Karpas-422 (cell line): ENCODE data around the gene SYNE3. TPM values are rescaled to one million over a fixed set of nuclear protein-coding genes. Genes with fewer than 3 reads are reported as not detected.

Experiments used
- DNase-seq: peaks from one replicate; pipeline ENCODE4 v3.0.0-alpha.2; 2015
- H2AFZ ChIP-seq: fragments of 200-600 bp; sonication (generic); 2 replicates; pipeline ENCODE4 v1.6.1; 2014; ENCODE audit warnings: antibody characterized with exemption, low read length, mixed read lengths
- H3K27ac ChIP-seq: fragments of 200-600 bp; sonication (generic); 2 replicates; pipeline ENCODE4 v1.5.1; 2014; ENCODE audit warnings: mild to moderate bottlenecking, low read length, moderate library complexity
- H3K27me3 ChIP-seq: fragments of 200-600 bp; sonication (generic); 2 replicates; pipeline ENCODE4 v1.6.1; 2014; ENCODE audit warnings: low read length, mixed read lengths
- H3K36me3 ChIP-seq: fragments of 200-600 bp; sonication (generic); 2 replicates; pipeline ENCODE4 v1.6.1; 2014; ENCODE audit warnings: low read length, mixed read lengths; ENCODE audit not compliant: insufficient read depth
- H3K4me1 ChIP-seq: fragments of 200-600 bp; sonication (generic); 2 replicates; pipeline ENCODE4 v1.6.1; 2014; ENCODE audit warnings: mild to moderate bottlenecking, low read length, mixed read lengths
- H3K4me2 ChIP-seq: fragments of 200-600 bp; sonication (generic); 2 replicates; pipeline ENCODE4 v1.6.1; 2014; ENCODE audit warnings: low read length, low read depth, mild to moderate bottlenecking; ENCODE audit not compliant: poor library complexity, severe bottlenecking
- H3K4me3 ChIP-seq: fragments of 200-600 bp; sonication (generic); 2 replicates; pipeline ENCODE4 v1.5.1; 2014; ENCODE audit warnings: mild to moderate bottlenecking, antibody characterized with exemption, low read length, mixed read lengths
- H3K79me2 ChIP-seq: fragments of 200-600 bp; sonication (generic); 2 replicates; pipeline ENCODE4 v1.6.1; 2014; ENCODE audit warnings: mild to moderate bottlenecking, low read length, mixed read lengths
- H3K9ac ChIP-seq: fragments of 200-600 bp; sonication (generic); 2 replicates; pipeline ENCODE4 v1.6.0; 2014; ENCODE audit warnings: low read length
- H3K9me2 ChIP-seq: fragments of 200-600 bp; sonication (generic), shearing (Covaris generic); replicated peaks from 2 replicates; pipeline ENCODE4 v1.6.0; 2014; ENCODE audit warnings: mild to moderate bottlenecking, low read length, moderate library complexity; ENCODE audit not compliant: insufficient read depth
- H3K9me3 ChIP-seq: fragments of 300-700, 200-600 bp; sonication (generic); 2 replicates; pipeline ENCODE4 v1.6.1; 2014; ENCODE audit warnings: low read length, mixed read lengths
- H4K20me1 ChIP-seq: fragments of 200-600 bp; sonication (generic); 2 replicates; pipeline ENCODE4 v1.6.1; 2014; ENCODE audit warnings: mild to moderate bottlenecking, antibody characterized with exemption, low read length, low read depth; ENCODE audit not compliant: insufficient read depth
- total RNA-seq: library from RNA; depleted of rRNA; stranded (reverse); fragments of >200 nt; shearing (Covaris generic); gene quantifications from 2 replicates; pipeline ENCODE4 v1.2.3, GENCODE V29; 2014; ENCODE audit warnings: low replicate concordance

The SYNE3 gene
- total RNA-seq, 1 experiment from 2014 or later: 1.8 TPM

DNA sequence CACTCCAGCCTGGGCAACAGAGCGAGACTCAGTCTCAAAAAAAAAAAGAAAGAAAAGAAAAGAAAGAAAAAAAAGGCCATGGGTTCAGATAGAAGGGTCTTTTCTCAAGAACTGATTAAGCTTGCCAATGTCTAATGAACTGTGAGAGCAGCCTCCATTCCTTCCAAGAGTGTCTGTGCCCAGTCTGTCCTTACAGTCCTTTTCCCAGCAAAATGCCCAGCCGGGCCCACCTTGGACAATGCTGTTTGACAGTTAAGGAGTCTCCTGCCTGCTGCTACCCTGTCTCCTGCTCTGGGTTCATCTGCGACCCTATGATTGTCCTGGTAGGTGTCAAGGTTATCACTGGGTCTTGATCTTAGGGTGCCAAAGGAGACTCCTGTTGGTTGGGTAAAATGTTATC, 21.4 kb downstream of the SYNE3 start:
- no peak overlapping the region for H3K4me2 ChIP-seq

DNA sequence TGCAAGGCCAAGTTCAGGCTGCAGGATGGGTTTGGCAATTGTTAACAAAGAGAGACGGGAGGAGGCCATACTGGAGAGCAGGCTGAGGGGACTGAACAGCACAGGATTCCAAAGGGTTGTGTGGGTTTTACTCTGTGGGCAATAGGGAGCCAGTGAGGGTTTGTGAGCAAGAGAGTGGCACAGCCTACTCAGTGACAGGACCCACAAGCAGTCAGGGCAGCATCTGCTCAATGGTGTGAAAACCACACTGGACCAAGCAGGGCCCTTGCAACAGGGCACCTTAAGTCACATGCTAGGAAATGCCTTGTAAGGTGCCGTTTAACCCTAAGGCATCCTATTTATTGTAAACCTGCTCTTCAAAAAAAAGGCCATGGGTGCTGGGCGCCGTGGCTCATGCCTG, 22.0 kb downstream of the SYNE3 start:
- Histone ChIP-seq H3K36me3 (no peaks in the 10 kb centered on the region), H2AFZ (no peak overlapping the region), H4K20me1 (no peaks in the 10 kb centered on the region), H3K4me3 (no peak overlapping the region), H3K79me2 (no peaks in the 10 kb centered on the region), H3K9me3 (no peaks in the 10 kb centered on the region), H3K27me3 (no peaks in the 10 kb centered on the region), H3K9me2 (no peaks in the 10 kb centered on the region), H3K27ac (no peak overlapping the region), H3K4me1 (peaks cover 29% of the 10 kb centered on the region), H3K4me2 (no peak overlapping the region), H3K9ac (no peak overlapping the region)
- DNase-seq: no peak

More for the DNA sequence above, 21.4 kb downstream of the SYNE3 start:
- H3K9me3 ChIP-seq: no peaks in the 10 kb centered on the region
- H3K9ac ChIP-seq: peak overlapping the region; percentile 23; the same call in 1 of the 2 replicates
- no peaks in the 10 kb centered on the region for H3K36me3 ChIP-seq
- DNase-seq: no peak
- peaks cover 29% of the 10 kb centered on the region for H3K4me1 ChIP-seq
- no peak overlapping the region for H3K27ac ChIP-seq
- H3K27me3 ChIP-seq: no peaks in the 10 kb centered on the region
- H3K9me2 ChIP-seq: no peaks in the 10 kb centered on the region
- H2AFZ ChIP-seq: peak overlapping the region; percentile 55
- H4K20me1 ChIP-seq: no peaks in the 10 kb centered on the region
- no peak overlapping the region for H3K4me3 ChIP-seq
- H3K79me2 ChIP-seq: no peaks in the 10 kb centered on the region

DNA sequence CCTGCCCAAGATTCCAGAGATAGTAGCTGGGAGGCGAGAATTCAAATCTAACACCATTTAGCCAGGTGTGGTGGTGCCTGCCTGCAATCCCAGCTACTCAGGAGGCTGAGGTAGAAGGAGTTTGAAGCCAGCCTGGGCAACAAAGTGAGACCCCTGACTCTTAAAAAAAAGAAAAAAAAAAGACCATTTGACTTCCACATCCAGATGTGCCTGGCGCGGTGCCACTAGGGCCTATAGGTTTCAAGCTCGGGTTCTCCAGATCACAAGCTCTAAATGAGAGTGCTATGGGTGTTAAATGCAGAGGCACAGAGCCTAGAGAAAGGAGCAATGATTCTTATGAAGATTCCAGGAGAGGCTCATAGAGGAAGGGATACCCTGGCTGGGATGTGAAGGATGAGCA, 22.5 kb downstream of the SYNE3 start:
- peaks cover 32% of the 10 kb centered on the region for H3K4me1 ChIP-seq
- no peak for DNase-seq
- no peak overlapping the region for H3K4me2 ChIP-seq
- H3K4me3 ChIP-seq: no peak overlapping the region
- H4K20me1 ChIP-seq: no peaks in the 10 kb centered on the region
- H3K9ac ChIP-seq: no peak overlapping the region
- H3K36me3 ChIP-seq: no peaks in the 10 kb centered on the region
- no peaks in the 10 kb centered on the region for H3K9me2 ChIP-seq
- no peak overlapping the region for H2AFZ ChIP-seq
- H3K27me3 ChIP-seq: no peaks in the 10 kb centered on the region
- no peaks in the 10 kb centered on the region for H3K79me2 ChIP-seq
- H3K9me3 ChIP-seq: no peaks in the 10 kb centered on the region
- no peak overlapping the region for H3K27ac ChIP-seq

DNA sequence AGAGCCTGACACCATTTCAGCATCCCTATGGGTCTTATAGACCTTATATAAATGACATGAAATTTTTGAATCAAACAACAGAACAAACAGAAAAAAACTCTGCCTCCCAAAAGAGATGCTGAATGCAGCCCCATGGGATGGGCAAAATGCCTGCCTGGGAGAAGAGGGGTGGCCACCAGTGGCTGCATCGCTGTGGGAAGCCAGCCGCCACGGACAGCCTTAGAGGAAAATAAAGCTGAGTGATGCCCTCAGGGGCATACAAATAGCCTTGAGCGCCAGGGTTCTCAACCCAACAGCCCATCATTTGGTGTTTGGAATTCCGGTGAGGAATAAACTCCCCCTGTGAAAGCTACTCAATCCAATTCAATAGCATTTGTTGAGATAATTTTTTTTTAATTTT, 22.9 kb downstream of the SYNE3 start:
- H3K27ac ChIP-seq: no peak overlapping the region
- H3K4me3 ChIP-seq: no peak overlapping the region
- H3K36me3 ChIP-seq: no peaks in the 10 kb centered on the region
- H3K4me1 ChIP-seq: peaks cover 35% of the 10 kb centered on the region
- H3K79me2 ChIP-seq: no peaks in the 10 kb centered on the region
- no peak overlapping the region for H3K4me2 ChIP-seq
- H3K9me3 ChIP-seq: no peaks in the 10 kb centered on the region
- no peaks in the 10 kb centered on the region for H4K20me1 ChIP-seq
- H3K9ac ChIP-seq: no peak overlapping the region
- H3K9me2 ChIP-seq: no peaks in the 10 kb centered on the region
- no peak for DNase-seq
- no peak overlapping the region for H2AFZ ChIP-seq
- H3K27me3 ChIP-seq: no peaks in the 10 kb centered on the region

DNA sequence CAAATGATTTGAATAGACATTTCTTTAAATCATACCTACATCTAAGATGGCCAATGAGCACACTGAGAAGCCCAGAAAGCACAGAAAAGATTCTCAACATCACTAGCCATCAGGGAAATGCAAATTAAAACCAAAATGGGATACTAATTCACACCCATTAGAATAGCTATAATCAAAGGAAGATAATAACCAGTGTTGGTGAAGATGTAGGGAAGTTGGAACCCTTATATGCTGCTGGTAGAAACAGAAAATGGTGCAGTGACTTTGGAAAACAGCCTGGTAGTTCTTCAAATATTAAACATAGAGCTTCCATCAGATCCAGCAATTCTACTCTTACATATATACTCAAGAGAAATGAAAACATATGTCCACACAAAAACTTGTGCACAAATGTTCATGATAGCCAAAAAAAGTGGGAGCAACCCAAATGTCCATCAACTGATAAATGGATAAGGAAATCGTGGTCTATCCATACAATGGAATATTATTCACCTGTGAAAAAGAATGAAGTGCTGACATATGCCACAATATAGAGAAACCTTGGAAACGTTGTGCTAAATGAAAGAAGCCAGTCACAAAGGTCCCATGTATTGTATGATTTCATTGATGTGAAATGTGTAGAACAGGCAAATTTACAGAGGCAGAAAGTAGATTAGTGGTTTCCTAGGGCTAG, 24.4 kb downstream of the SYNE3 start:
- Histone ChIP-seq H3K4me3 (no peak overlapping the region), H3K36me3 (no peaks in the 10 kb centered on the region), H3K4me2 (no peak overlapping the region), H3K9ac (no peak overlapping the region), H4K20me1 (no peaks in the 10 kb centered on the region), H3K9me3 (no peaks in the 10 kb centered on the region), H3K9me2 (no peaks in the 10 kb centered on the region), H3K27ac (no peak overlapping the region), H3K79me2 (no peaks in the 10 kb centered on the region), H2AFZ (no peak overlapping the region), H3K27me3 (no peaks in the 10 kb centered on the region; the same call in 1 of the 2 replicates), H3K4me1 (peaks cover 37% of the 10 kb centered on the region)
- no peak for DNase-seq

DNA sequence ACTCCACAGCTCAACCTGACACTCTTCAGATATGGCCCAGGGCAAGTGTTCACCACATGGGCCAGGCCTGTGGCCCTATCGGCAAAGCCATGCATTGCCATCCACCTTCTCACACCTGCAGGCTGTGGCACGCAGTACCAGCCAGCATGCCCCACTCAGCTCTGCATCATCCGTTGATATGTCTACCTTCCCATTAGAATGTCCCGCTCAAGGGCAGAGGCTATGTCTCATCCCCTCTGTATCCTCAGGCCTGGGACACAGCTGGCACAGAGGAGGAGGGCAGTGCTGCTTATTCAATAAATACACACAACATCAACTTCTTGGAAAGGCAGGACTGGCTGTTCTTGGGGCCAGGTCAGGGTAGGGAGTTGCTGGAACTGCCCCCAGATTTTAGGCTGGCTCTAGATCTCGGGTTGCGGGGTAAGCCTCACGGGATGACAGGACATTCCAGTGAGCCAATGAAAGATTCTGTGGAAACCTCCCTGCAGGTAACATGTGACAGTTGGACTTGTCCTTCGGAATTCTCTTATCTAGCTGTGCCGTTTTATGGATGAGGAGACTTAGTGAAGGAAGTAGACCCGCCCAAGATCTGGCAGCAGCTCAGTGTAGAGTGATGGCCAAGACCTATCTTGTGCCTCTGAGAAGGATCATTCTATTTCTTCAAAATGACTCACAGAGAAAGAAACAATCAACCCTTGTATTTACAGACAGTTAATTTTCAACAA, 25.6 kb downstream of the SYNE3 start:
- Histone ChIP-seq H3K27me3 (no peaks in the 10 kb centered on the region; the same call in 1 of the 2 replicates), H3K4me3 (no peak overlapping the region), H3K4me1 (peaks cover 36% of the 10 kb centered on the region), H4K20me1 (no peaks in the 10 kb centered on the region), H3K4me2 (no peak overlapping the region), H3K9me2 (no peaks in the 10 kb centered on the region), H3K36me3 (no peaks in the 10 kb centered on the region), H2AFZ (no peak overlapping the region), H3K79me2 (no peaks in the 10 kb centered on the region), H3K9ac (no peak overlapping the region), H3K9me3 (no peaks in the 10 kb centered on the region), H3K27ac (no peak overlapping the region)
- no peak for DNase-seq

DNA sequence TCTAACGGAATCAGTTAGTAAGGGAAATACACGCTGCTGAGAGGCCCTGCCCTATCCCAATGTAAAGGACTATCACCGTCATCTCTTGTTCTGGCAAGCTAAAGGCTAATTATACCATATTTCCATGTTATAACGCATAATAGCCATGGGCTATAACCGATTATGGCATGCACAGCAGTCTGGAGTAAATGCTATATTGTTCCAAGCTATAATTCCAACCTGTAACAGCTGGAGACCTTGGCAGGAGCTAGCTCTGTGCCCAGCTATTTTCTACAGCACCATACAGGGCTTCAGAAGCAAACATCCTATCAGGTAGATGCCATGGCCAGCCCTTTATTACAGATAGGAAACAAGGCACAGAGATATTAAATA, 26.3 kb downstream of the SYNE3 start:
- Histone ChIP-seq H3K27me3 (no peaks in the 10 kb centered on the region; the same call in 1 of the 2 replicates), H3K79me2 (no peaks in the 10 kb centered on the region), H3K4me1 (peaks cover 29% of the 10 kb centered on the region), H2AFZ (no peak overlapping the region), H3K4me3 (no peak overlapping the region), H4K20me1 (no peaks in the 10 kb centered on the region), H3K9me2 (no peaks in the 10 kb centered on the region), H3K36me3 (no peaks in the 10 kb centered on the region), H3K9me3 (no peaks in the 10 kb centered on the region), H3K4me2 (no peak overlapping the region), H3K27ac (no peak overlapping the region), H3K9ac (no peak overlapping the region)
- no peak for DNase-seq

DNA sequence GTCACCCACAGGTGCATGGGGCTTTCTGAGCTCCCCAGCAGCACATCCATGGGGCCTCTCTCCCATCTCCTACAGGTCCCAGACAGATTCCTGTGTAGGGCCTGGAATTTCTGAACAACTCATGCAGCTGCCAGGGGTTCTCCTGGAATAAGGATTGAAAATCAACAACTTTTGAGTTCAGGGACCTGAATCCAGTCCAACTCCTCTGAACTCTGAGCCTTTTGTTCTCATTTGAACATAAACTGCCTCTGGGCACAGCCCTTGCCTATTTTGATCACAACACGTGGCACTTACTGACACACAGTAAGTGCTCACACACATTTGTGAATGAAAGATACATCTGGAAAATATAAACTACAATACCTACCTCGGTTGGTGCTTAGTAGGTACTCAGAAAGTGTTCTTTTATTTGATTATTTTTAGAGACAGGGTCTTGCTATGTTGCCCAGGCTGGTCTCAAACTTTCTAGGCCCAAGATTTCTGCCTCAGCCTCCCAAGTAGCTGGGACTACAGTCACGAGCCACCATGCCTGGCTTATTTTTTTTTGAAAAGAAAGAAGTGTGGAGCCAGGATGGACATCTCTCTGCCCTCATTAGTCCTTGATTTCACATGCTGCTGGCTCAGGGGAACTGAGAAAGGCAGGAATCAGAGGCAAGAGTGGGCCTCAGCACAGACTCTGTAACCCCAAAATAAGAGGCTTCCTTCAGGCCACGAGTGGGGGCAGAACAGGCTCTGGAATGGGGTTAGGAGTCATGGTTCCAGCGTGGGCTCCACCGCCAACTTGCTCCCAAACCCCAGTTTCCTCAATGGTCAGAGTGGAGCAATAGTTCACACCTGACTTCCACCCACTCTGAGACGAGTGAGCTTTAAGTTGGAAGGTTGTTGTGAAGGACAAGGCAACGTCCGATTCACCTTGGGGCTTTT, 27.0 kb downstream of the SYNE3 start:
- no peak for DNase-seq
- Histone ChIP-seq H3K4me3 (no peak overlapping the region), H3K4me2 (no peak overlapping the region), H3K9me2 (no peaks in the 10 kb centered on the region), H3K9ac (no peak overlapping the region), H3K27me3 (no peaks in the 10 kb centered on the region; the same call in 1 of the 2 replicates), H3K27ac (no peak overlapping the region), H3K4me1 (peaks cover 34% of the 10 kb centered on the region), H4K20me1 (no peaks in the 10 kb centered on the region), H3K79me2 (no peaks in the 10 kb centered on the region), H3K9me3 (no peaks in the 10 kb centered on the region), H3K36me3 (no peaks in the 10 kb centered on the region), H2AFZ (no peak overlapping the region)
